ENCODE data around the gene EMC6.
A peak's percentile ranks its signal among the peaks of the same experiment; 100 is the strongest.

EMC6 gene

GRCh38 chr17:3668279-3669084, at the start of gene EMC6, which contains the start of gene TAX1BP3:
Gene EMC6, plus strand, starts transcription at chr17:3668812. Its CDS starts 335 bp downstream, at chr17:3669147.
Gene TAX1BP3, minus strand, starts transcription at chr17:3668578. Its CDS starts 52 bp downstream, at chr17:3668526.
- peak; percentile 99 for DNase-seq (ENCODE audit: low read depth, low spot score)

GRCh38 chr17:3621146-3621720, 47.4 kb upstream of the EMC6 start:
- DNase-seq (ENCODE audit: low read depth, low spot score): no peak

GRCh38 chr17:3622977-3623594, 45.5 kb upstream of the EMC6 start:
- no peak for DNase-seq (ENCODE audit: low read depth, low spot score)

- no peak for DNase-seq (ENCODE audit: low read depth, low spot score)
These were observed 41.5 kb upstream of the EMC6 start for GRCh38 chr17:3626831-3627768.

GRCh38 chr17:3627769-3628167, 40.8 kb upstream of the EMC6 start:
- DNase-seq (ENCODE audit: low read depth, low spot score): no peak

GRCh38 chr17:3630781-3631180, 37.8 kb upstream of the EMC6 start:
- DNase-seq (ENCODE audit: low read depth, low spot score): no peak

- no peak for DNase-seq (ENCODE audit: low read depth, low spot score)
These were observed 36.3 kb upstream of the EMC6 start for GRCh38 chr17:3632287-3632686.

GRCh38 chr17:3635474-3636153, 33.0 kb upstream of the EMC6 start:
- DNase-seq (ENCODE audit: low read depth, low spot score): peak; percentile 77

- peak; percentile 99 for DNase-seq (ENCODE audit: low read depth, low spot score)
These were observed 32.3 kb upstream of the EMC6 start, which contains the start of the genes CTNS and SHPK for GRCh38 chr17:3636154-3636907. Gene CTNS, plus strand, starts transcription at chr17:3636760. Its CDS starts 3,447 bp downstream, at chr17:3640207. Gene SHPK, minus strand, starts transcription at chr17:3636250. Its CDS starts 31 bp downstream, at chr17:3636219.

- no peak for DNase-seq (ENCODE audit: low read depth, low spot score)
These were observed 31.7 kb upstream of the EMC6 start for GRCh38 chr17:3636908-3637373.

- peak; percentile 44 for DNase-seq (ENCODE audit: low read depth, low spot score)
These were observed 28.5 kb upstream of the EMC6 start for GRCh38 chr17:3639981-3640596.

- DNase-seq (ENCODE audit: low read depth, low spot score): peak; percentile 38
These were observed 27.6 kb upstream of the EMC6 start for GRCh38 chr17:3641014-3641413.

- no peak for DNase-seq (ENCODE audit: low read depth, low spot score)
These were observed 26.7 kb upstream of the EMC6 start for GRCh38 chr17:3641717-3642486.

- no peak for DNase-seq (ENCODE audit: low read depth, low spot score)
These were observed 24.7 kb upstream of the EMC6 start for GRCh38 chr17:3643889-3644349.

- DNase-seq (ENCODE audit: low read depth, low spot score): no peak
These were observed 23.3 kb upstream of the EMC6 start for GRCh38 chr17:3645310-3645709.

- no peak for DNase-seq (ENCODE audit: low read depth, low spot score)
These were observed 21.4 kb upstream of the EMC6 start for GRCh38 chr17:3647251-3647650.

GRCh38 chr17:3647769-3648555, 20.6 kb upstream of the EMC6 start:
- peak; percentile 70 for DNase-seq (ENCODE audit: low read depth, low spot score)

GRCh38 chr17:3655766-3656165, 12.8 kb upstream of the EMC6 start:
- no peak for DNase-seq (ENCODE audit: low read depth, low spot score)
